HepG2 (cell line): ENCODE measurements around the gene NEMP2. TPM values are rescaled to one million over a fixed set of nuclear protein-coding genes. Genes with fewer than 3 reads are reported as not detected.

Source experiments
- CBX2 ChIP-seq, 2 experiments: fragments of 200-600 bp in 1 of 2; sonication (generic); formaldehyde crosslinking in 1 of 2; IDR thresholded peaks; 2 replicates each; pipeline versions ENCODE4 v1.7.0 to v1.8.1; 2018 to 2022; ENCODE audit warnings: low read depth in 2 of 2, low read length in 1 of 2, mild to moderate bottlenecking in 1 of 2, missing genetic modification reagents in 1 of 2
- PHF20 ChIP-seq: sonication (generic); formaldehyde crosslinking; IDR thresholded peaks from 2 replicates; pipeline ENCODE4 v1.5.0; 2020; ENCODE audit warnings: mild to moderate bottlenecking, missing genetic modification reagents
- REPIN1 ChIP-seq: sonication (generic); formaldehyde crosslinking; IDR thresholded peaks from 2 replicates; pipeline ENCODE4 v1.8.0; 2022; ENCODE audit warnings: missing genetic modification reagents, low read depth, mild to moderate bottlenecking, borderline replicate concordance
- SIX1 ChIP-seq: sonication (generic); formaldehyde crosslinking; IDR thresholded peaks from 2 replicates; pipeline ENCODE4 v1.4.0; 2020; ENCODE audit warnings: missing genetic modification reagents, borderline replicate concordance
- SPEN ChIP-seq: sonication (generic); formaldehyde crosslinking; IDR thresholded peaks from 2 replicates; pipeline ENCODE4 v1.5.1; 2020; ENCODE audit warnings: low read depth, mild to moderate bottlenecking, missing genetic modification reagents
- TSC22D2 ChIP-seq: sonication (generic); formaldehyde crosslinking; IDR thresholded peaks from 2 replicates; pipeline ENCODE4 v1.5.1; 2020; ENCODE audit warnings: missing genetic modification reagents, mild to moderate bottlenecking, borderline replicate concordance
- XRCC5 ChIP-seq: fragments of 200-400 bp; formaldehyde crosslinking; optimal IDR thresholded peaks from 2 replicates; pipeline ENCODE3; 2017; ENCODE audit warnings: mild to moderate bottlenecking, low read length
- ZNF331 ChIP-seq: sonication (generic); formaldehyde crosslinking; IDR thresholded peaks from 2 replicates; pipeline ENCODE4 v1.4.0; 2020; ENCODE audit warnings: missing genetic modification reagents
- polyA plus RNA-seq, 8 experiments: library from polyadenylated mRNA; depleted of rRNA in 3 of 8; stranded (reverse) in 7 of 8; unstranded in 1 of 8; fragments of >200 nt; fragmentation: Illumina TruSeq in 4 of 8; extraction: Trizol in 4 of 8; gene quantifications; 2 replicates each; pipeline versions ENCODE4 v1.2.1 to v1.2.3, GENCODE V29; 2011 to 2016; ENCODE audit warnings: low read depth in 4 of 8, missing spikeins in 1 of 8, mixed read lengths in 1 of 8; ENCODE audit not compliant: insufficient read depth in 1 of 8
- total RNA-seq, 5 experiments: library from RNA; depleted of rRNA; stranded (reverse); fragments of >200 nt; fragmentation: Illumina TruSeq; extraction: Trizol; gene quantifications; 2 replicates each; pipeline ENCODE4 v1.2.3, GENCODE V29; 2016; ENCODE audit warnings: low read depth in 1 of 5
- TF ChIP-seq, protein P1 (sequence below): sonication (generic); formaldehyde crosslinking; IDR thresholded peaks from 2 replicates; pipeline ENCODE4 v1.8.0; 2022; ENCODE audit warnings: mild to moderate bottlenecking, missing genetic modification reagents; ENCODE audit not compliant: insufficient replicate concordance
- TF ChIP-seq, protein P2 (sequence below), 2 experiments: sonication (generic) in 1 of 2; formaldehyde crosslinking in 1 of 2; IDR thresholded peaks; 2 replicates each; pipeline versions ENCODE4 v1.4.0 to v1.6.1; 2016 to 2020; ENCODE audit warnings: borderline replicate concordance in 1 of 2, low read depth in 1 of 2, mild to moderate bottlenecking in 1 of 2, missing genetic modification reagents in 1 of 2
- TF ChIP-seq, protein P3 (sequence below), 2 experiments: sonication (generic) in 1 of 2; formaldehyde crosslinking in 1 of 2; IDR thresholded peaks; 2 replicates each; pipeline versions ENCODE4 v1.5.1 to v1.6.1; 2011 to 2020; ENCODE audit warnings: borderline replicate concordance in 1 of 2, low read depth in 1 of 2, low read length in 1 of 2, mild to moderate bottlenecking in 1 of 2, missing genetic modification reagents in 1 of 2, moderate library complexity in 1 of 2

Gene NEMP2
- total and polyA plus RNA-seq, 2 of the 13 experiments (the other 11 are each of a cell fraction or from before 2014, with no cell fraction given): 2.4 to 9.8 TPM

DNA sequence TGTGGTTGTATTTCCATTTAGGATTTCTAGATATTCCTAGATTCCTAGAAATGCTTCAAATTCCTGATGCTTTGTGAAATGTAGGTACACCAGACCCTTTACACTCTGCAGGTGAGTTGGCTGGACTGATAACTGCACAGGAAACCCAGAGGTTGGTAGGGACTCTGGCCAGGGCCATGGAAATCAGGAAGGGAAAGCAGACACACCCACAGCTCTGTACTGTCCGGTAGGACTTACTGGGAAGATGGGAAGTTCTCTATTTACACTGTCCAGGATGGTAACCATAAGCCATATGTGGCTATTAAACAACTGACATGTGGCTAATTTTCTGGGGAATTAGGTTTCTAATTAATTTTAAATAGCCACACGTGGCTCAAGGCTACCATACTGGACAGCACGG is 31.4 kb downstream of the NEMP2 start (continued):
- TF ChIP-seq, protein P1, sequence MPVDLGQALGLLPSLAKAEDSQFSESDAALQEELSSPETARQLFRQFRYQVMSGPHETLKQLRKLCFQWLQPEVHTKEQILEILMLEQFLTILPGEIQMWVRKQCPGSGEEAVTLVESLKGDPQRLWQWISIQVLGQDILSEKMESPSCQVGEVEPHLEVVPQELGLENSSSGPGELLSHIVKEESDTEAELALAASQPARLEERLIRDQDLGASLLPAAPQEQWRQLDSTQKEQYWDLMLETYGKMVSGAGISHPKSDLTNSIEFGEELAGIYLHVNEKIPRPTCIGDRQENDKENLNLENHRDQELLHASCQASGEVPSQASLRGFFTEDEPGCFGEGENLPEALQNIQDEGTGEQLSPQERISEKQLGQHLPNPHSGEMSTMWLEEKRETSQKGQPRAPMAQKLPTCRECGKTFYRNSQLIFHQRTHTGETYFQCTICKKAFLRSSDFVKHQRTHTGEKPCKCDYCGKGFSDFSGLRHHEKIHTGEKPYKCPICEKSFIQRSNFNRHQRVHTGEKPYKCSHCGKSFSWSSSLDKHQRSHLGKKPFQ: no peak
- TF ChIP-seq TSC22D2 (CRISPR knock-in tag) (no peak), CBX2 (IDR thresholded peaks at IDR 0.05; ENCODE audit: low read depth, low read length) (no peak), CBX2 (CRISPR knock-in tag; IDR thresholded peaks at IDR 0.05; ENCODE audit: low read depth) (no peak), ZNF331 (CRISPR knock-in tag) (no peak), REPIN1 (no peak), PHF20 (no peak), SIX1 (CRISPR knock-in tag) (no peak), SPEN (CRISPR knock-in tag) (no peak), XRCC5 (no peak)
- TF ChIP-seq, protein P2, sequence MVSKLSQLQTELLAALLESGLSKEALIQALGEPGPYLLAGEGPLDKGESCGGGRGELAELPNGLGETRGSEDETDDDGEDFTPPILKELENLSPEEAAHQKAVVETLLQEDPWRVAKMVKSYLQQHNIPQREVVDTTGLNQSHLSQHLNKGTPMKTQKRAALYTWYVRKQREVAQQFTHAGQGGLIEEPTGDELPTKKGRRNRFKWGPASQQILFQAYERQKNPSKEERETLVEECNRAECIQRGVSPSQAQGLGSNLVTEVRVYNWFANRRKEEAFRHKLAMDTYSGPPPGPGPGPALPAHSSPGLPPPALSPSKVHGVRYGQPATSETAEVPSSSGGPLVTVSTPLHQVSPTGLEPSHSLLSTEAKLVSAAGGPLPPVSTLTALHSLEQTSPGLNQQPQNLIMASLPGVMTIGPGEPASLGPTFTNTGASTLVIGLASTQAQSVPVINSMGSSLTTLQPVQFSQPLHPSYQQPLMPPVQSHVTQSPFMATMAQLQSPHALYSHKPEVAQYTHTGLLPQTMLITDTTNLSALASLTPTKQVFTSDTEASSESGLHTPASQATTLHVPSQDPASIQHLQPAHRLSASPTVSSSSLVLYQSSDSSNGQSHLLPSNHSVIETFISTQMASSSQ (IDR thresholded peaks at IDR 0.05; ENCODE audit: low read depth): no peak
- TF ChIP-seq, protein P2 (CRISPR knock-in tag; IDR thresholded peaks at IDR 0.05; ENCODE audit: borderline replicate concordance): no peak
- TF ChIP-seq, protein P3, sequence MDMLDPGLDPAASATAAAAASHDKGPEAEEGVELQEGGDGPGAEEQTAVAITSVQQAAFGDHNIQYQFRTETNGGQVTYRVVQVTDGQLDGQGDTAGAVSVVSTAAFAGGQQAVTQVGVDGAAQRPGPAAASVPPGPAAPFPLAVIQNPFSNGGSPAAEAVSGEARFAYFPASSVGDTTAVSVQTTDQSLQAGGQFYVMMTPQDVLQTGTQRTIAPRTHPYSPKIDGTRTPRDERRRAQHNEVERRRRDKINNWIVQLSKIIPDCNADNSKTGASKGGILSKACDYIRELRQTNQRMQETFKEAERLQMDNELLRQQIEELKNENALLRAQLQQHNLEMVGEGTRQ (IDR thresholded peaks at IDR 0.05; ENCODE audit: low read depth, low read length): no peak
- TF ChIP-seq, protein P3 (CRISPR knock-in tag; IDR thresholded peaks at IDR 0.05; ENCODE audit: borderline replicate concordance): no peak
